ENCODE results near the gene R3HDM2. TPM values are rescaled to one million over a fixed set of nuclear protein-coding genes. Genes with fewer than 3 reads are reported as not detected.
"Not testable (repeated sequence)": the region's sequence is repeated elsewhere in the genome, so short reads cannot be mapped to it uniquely, and the experiment has no call there.

Gene R3HDM2
- polyA plus RNA-seq, 1 experiment, result 20.0 TPM

- H3K9me3 ChIP-seq (ENCODE audit: control insufficient read depth, insufficient read depth, low read length), result no peaks in the 10 kb centered on the region
- TF ChIP-seq CTCF (IDR thresholded peaks at IDR 0.05; ENCODE audit: low read depth, low read length), result no peak
- DNase-seq (ENCODE audit: low read depth, low spot score), result no peak
- no peaks in the 10 kb centered on the region for H3K27me3 ChIP-seq (ENCODE audit: control insufficient read depth, insufficient read depth, low read length)
- H3K4me3 ChIP-seq (ENCODE audit: low read depth, low read length), result peak overlapping the region; percentile 72
- ChIA-PET POLR2A (interaction anchor here (0.6 to 1.0 kb wide), 2 partner anchors 23 to 53 kb away, joined by 4 to 5 read pairs; no protein-coding TSS in a partner anchor), CTCF (interaction anchor here (1.7 to 2.1 kb wide), 2 partner anchors 23 to 122 kb away, joined by 9 to 15 read pairs; no protein-coding TSS in a partner anchor)
- peak overlapping the region; percentile 74 for H3K27ac ChIP-seq (ENCODE audit: low read depth, low read length)
Observed at GRCh38 chr12:57429473-57430111, 1.3 kb downstream of the R3HDM2 start.

- POLR2A ChIA-PET, result no interaction called here
- DNase-seq (ENCODE audit: low read depth, low spot score), result no peak
- CTCF ChIA-PET, result interaction anchor here (1.7 to 2.1 kb wide), 2 partner anchors 24 to 121 kb away, joined by 9 to 15 read pairs; no protein-coding TSS in a partner anchor
- Histone ChIP-seq H3K4me3 (ENCODE audit: low read depth, low read length) (no peak overlapping the region; the same call in 1 of the 2 replicates), H3K27ac (ENCODE audit: low read depth, low read length) (no peak overlapping the region), H3K9me3 (ENCODE audit: control insufficient read depth, insufficient read depth, low read length) (no peaks in the 10 kb centered on the region), H3K27me3 (ENCODE audit: control insufficient read depth, insufficient read depth, low read length) (no peaks in the 10 kb centered on the region)
- no peak for TF ChIP-seq CTCF (IDR thresholded peaks at IDR 0.05; ENCODE audit: low read depth, low read length)
Observed at GRCh38 chr12:57428965-57429364, 1.9 kb downstream of the R3HDM2 start.

- CTCF ChIA-PET, result interaction anchor here (0.7 to 2.6 kb wide), 2 partner anchors 26 to 176 kb away, joined by 3 to 8 read pairs; partner anchors contain the start of gene STAC3
- H3K27me3 ChIP-seq (ENCODE audit: control insufficient read depth, insufficient read depth, low read length); H3K27ac ChIP-seq (ENCODE audit: low read depth, low read length); POLR2A ChIA-PET; H3K4me3 ChIP-seq (ENCODE audit: low read depth, low read length); H3K9me3 ChIP-seq (ENCODE audit: control insufficient read depth, insufficient read depth, low read length); DNase-seq (ENCODE audit: low read depth, low spot score): not testable (repeated sequence)
Observed at GRCh38 chr12:57426948-57427347, 3.9 kb downstream of the R3HDM2 start.

- CTCF ChIA-PET, result interaction anchor here (0.6 kb wide), 1 partner anchor 39 kb away, joined by 4 read pairs; no protein-coding TSS in a partner anchor
- Histone ChIP-seq H3K27ac (ENCODE audit: low read depth, low read length) (no peak overlapping the region), H3K27me3 (ENCODE audit: control insufficient read depth, insufficient read depth, low read length) (no peaks in the 10 kb centered on the region), H3K4me3 (ENCODE audit: low read depth, low read length) (no peak overlapping the region), H3K9me3 (ENCODE audit: control insufficient read depth, insufficient read depth, low read length) (no peaks in the 10 kb centered on the region)
- DNase-seq (ENCODE audit: low read depth, low spot score), result no peak
- POLR2A ChIA-PET, result no interaction called here
- no peak for TF ChIP-seq CTCF (IDR thresholded peaks at IDR 0.05; ENCODE audit: low read depth, low read length)
Observed at GRCh38 chr12:57420482-57420881, 10.4 kb downstream of the R3HDM2 start.

- no peak overlapping the region for H3K4me3 ChIP-seq (ENCODE audit: low read depth, low read length)
- no peak for DNase-seq (ENCODE audit: low read depth, low spot score)
- ChIA-PET CTCF (interaction anchor here (0.8 kb wide), 1 partner anchor 10 kb away, joined by 3 read pairs; no protein-coding TSS in a partner anchor), POLR2A (no interaction called here)
- no peaks in the 10 kb centered on the region for H3K9me3 ChIP-seq (ENCODE audit: control insufficient read depth, insufficient read depth, low read length)
- no peak overlapping the region for H3K27ac ChIP-seq (ENCODE audit: low read depth, low read length)
- TF ChIP-seq CTCF (IDR thresholded peaks at IDR 0.05; ENCODE audit: low read depth, low read length), result no peak
- no peaks in the 10 kb centered on the region for H3K27me3 ChIP-seq (ENCODE audit: control insufficient read depth, insufficient read depth, low read length)
Observed at GRCh38 chr12:57419495-57419894, 11.3 kb downstream of the R3HDM2 start.
